ENCODE measurements around the gene TNRC18.
"Not testable (repeated sequence)": the region's sequence is repeated elsewhere in the genome, so short reads cannot be mapped to it uniquely, and the experiment has no call there.

Gene TNRC18

DNA sequence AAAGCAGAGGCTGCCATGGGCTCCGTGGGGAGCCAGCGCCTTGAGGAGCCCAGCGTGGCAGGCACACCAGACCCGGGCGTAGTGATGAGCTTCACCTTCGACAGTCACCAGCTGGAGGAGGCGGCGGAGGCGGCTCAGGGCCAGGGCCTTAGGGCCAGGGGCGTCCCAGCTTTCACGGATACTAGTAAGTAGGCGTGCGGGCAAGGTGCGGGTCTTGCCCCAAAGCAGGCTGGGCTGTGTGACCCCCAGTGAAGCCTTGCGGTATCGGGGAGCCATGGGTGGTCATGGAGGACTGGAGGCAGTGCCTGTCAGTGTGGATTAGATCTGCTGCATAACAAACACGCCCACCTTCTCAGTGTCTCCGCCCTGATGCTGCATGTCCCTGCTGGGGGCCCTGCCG is 135.8 kb downstream of the TNRC18 start:
- DNase-seq: no peak

DNA sequence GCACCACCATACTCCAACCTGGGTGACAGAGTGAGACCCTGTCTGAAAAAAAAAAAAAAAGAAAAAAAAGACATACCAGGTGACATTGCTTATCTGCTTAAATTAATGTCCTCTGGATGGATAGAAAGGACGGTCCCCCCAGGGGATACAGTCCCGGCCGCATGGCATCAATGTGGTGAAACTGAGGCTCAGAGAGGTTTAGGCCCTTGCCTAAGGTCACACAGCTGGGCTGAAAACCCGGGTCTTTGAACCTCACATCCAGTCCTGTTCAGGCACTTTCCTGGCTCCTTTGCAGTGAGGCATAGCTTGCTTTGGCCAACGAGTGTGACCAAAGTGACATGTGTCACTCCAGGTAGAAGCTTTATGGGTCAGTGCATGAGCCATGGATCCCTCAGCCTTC is 136.3 kb downstream of the TNRC18 start:
- DNase-seq: not testable (repeated sequence)

DNA sequence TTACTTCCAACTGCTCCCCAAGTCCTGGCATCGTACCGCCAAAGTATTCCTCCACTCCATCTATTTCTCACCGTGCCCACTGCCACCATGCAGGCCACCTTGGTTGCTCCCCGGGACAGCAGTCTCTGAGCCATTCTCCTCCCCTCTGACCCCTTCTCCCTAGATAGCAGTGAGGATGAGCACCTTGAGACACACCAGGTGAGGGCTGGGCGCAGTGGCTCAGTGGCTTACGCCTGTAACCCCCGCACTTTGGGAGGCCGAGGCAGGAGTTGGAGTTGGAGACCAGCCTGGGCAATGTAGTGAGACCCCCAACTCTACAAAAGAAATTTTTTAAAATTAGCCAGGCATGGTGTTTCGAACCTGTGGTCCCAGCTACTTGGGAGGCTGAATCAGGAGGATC is 136.7 kb downstream of the TNRC18 start:
- DNase-seq: no peak

DNA sequence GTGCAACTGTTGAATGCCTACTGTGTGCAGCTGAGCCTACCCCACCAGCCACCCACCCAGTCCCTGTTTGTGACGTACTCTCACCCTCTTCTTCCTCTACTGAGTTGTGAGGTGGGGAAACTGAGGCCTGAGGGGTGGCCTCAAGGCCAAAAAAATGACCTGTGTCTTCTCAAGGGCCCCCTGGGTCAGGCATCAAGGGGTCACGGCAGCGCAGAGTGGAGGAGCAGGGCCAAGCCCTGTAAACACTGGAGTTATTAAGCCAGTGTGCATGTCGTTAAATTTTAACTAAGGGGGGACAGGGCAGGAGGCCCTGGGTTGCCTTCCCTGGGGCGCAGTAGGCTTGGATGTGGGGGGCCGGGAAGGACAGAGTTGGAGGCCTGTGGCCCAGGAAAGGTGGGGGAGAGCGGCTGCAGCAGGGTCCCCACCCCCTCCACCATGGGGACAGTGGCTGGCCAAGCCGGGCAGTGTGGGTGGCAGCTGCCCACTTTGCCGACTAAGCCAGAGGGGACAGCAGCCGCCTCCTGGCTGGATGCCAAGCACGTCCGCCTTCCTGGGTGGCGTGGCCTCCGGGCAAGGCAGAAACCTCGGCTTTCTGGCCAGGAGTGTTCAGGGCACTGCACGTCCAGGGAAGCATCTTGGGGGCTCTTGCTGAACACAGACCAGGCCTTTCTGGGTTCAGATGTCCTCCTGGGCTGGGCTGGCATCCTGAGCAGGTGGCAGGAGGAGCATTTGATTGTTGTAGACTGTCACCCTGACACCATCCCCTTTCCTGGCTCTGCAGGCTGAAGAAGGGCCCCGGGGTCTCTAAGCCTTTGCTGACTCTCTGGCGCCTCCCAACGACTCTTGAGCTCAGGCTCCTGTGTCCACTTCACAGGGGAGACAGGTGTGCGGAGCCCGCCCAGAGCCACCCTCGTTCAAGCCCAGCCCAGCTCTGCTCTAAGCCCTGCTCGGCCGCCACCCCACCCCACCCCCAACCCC is 139.0 kb downstream of the TNRC18 start:
- DNase-seq: peak; percentile 74

DNA sequence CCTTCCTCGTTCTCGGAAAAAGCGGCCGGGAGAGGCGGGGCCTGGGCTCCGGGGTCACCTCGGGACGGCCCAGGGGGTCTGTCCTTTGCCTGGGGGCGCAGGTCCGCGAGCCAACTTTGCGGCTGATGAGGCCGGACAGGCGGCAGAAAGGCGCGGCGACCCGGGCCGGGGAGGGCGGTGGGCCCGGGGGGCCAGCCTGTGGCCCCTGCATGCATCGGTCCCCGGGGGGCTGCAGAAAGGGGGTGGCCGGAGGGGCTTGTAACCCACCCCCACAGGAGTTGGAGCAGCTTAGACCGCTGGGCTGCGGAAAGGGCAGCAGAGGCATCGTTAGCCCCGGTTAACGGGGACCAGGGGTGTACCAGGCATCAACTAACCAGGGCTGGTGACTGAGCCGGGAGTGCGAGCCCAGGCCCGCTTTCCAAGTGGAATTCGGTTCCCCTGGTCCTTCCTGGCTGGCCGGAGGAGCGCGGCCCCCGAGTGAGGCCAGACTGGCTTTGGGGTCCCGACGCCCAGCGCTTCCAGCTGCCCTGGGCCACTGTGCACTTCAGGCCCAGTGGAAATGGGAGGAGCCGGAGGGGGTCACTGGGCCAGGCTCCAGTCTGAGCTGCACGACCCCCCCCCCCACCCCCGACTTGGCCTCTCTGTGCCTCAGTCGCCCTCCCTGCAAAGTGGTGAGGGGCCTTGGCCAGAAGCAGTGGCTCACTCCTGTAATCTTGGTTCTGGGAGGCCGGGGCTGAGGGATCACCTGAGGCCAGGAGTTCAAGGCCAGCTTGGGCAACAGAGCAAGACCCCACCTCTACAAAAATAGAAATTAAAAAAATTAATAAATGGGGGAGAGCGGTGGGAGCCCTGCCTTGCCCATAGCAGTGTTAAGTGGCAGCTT is 140.0 kb downstream of the TNRC18 start:
- no peak for DNase-seq

DNA sequence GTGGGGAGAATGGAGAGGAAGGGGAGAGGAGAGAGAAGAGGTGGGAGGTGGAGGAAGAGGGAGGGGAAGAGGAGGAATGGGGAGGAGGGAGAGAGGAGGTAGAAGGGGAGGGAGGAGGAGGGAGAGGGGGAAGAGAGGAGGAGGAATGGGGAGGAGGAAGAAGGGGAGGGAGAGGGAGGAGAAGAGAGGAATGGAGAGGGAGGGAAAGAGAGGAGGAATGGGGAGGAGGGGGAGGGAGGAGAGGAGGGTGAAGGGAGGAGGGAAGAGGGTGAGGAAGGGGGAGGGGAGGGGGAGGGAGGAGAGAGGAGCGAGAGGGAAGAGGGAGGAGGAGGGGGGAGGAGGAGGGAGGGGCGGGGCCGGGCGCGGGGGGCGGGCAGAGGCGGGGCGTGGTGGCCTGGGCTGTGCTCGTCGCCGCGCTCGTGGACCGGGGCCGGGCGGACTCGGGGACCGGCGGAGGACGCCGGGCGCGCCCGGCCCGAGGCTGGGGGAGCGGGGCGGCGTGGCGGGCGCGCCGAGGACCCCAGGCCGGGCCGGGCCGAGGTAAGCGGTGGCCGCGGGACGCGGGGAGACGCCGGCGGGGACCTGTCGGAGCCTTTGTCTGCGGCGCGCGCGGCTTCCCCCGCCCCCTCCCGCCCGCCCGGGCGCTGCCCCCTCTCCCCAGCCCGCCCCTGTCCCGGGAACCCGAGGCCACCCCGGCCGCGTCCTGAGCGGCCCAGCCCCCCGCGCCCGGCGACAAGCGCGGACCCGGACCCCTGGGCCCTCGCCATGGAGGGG is 140.9 kb downstream of the TNRC18 start, which contains the start of gene SLC29A4:
Gene SLC29A4, plus strand, starts transcription at position 401 of the 774 bp plus-strand sequence. CDS start 4,874 bp downstream, outside the sequence.
- DNase-seq: peak; percentile 78

DNA sequence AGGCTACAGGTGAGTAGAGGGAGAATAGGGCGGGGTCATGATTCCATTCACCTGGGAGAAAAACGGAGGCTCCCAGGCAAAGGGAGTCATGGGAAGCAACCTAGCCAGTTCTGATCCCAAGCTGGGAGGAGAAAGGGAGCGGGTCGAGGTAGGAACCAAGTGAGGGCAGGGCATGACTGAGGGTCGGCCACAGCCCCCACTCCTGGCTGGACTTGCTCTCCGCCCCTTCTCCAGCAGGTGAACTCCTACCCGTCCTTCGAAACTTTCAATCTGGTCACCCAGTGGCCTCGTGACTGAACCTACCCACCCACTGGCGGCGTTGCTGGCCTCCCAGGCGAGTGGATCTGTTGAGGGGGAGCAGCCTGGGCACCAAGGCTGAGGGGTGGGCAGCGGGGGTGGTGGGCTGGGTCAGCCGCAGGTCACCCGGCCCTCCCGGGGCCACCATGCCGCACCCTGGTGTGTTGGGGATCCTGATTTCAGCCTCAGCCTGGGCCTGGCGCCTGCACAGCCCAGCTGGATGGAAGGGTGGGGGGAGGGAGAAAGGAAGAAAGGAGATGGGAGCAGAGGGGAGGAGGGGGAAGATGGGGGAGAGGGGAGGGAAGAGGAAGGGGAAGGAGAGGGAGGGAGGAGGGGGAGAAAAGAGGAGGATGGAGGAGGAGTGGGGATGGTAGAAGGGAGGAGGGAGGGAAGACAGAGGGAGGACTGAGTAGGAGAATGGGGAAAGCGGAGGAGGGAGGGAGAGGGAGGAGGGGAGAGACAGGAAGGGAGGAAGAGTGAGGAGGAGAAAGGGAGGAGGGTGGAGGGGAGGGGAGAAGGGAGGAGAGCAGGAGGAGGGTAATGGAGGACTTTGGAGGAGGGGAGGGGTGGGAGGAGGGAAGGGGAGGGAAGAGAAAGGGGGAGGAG is 141.8 kb downstream of the TNRC18 start:
- DNase-seq: not testable (repeated sequence)

DNA sequence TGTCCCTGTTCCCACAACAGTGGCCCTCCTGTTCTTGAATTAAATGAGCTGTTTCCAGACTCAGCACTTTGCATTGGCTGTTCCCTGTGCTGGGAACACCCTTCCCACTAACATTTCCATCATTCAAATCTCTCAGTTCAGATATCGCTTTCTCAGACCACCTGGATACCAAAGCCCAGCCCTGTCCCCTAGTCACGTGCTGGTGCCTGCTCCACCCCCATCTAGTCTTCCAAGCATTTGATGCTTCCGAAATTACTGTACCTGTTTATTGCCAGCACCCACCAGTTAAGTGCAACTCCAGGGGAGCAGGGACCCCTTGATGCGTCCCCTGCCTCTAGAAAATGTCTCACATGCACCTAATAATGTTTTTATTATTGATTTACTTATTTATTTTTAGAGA is 143.9 kb downstream of the TNRC18 start:
- no peak for DNase-seq

DNA sequence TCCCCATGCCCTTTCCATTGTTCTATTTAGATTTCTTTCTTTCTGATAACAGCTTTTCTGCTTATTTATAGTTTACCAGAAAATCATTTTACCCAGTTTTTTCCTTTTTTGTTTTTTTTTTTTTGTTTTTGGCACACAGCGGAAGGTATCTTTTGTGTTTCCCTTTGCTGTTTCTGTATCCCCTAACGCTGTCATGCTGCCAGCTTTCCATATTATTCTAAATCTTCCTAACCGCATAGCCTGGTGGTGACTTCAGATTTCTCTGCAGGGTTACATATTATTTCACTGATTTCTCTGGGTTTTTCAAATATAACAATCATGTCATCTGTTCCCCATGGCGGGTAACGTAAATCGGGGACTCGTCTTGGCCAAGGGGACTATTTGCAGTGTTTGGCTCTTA is 144.9 kb downstream of the TNRC18 start:
- no peak for DNase-seq

DNA sequence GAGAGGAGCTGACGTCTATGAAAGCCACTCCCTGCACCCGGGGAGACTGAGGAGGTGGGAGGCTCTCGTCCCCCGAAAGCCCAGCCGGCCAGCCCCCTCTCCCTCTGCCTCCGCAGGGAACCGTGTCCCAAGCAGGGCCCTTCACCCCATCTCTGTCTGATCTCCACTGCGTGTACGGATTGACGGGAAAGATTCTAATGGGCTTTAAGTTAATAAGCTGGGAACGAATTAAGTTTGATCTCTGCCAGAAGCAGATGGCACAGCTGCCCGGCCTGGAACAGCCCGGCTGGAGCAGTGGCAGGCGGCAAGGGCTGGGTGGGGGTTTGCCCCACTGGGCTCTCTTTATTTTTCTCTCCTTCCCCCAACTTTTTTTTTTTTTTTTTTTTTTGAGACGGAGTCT is 147.0 kb downstream of the TNRC18 start:
- no peak for DNase-seq

DNA sequence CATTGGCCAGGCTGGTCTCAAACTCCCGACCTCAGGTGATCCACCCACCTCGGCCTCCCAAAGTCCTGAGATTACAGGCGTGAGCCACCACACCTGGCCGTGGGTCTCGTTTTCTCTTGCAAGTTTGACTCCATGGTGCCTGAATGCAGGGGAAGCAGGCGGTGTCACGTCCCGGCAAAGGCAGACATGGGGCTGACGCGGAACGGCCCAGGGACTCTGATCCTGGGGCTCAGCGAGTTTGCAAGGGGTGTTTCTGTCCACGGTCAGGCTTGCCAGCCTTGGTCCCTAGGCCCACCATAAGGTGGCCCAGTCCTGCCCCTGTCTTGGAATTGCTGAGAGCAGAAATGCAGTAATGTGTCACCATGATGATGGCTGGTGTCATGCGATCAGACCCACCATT is 147.5 kb downstream of the TNRC18 start:
- DNase-seq: not testable (repeated sequence)

DNA sequence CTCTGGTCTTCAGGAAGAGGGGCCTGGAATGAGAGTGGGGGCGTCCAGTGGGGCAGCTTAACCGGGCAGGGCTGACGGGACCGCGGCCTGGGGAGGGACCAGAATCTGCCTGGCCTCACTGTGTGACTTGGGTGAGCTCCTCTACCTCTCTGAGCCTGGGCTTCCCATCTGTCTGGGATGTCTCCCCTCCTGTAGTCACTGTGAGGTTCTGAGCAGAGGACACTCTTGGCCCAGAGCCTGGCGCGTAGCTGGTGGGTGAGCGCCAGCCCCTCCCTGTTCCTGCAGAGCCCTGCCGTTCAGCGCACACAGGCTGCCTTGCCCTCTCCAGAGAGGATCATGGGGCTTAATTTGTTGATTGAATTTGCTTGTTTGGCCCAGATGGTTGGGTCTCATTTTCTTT is 148.1 kb downstream of the TNRC18 start:
- DNase-seq: not testable (repeated sequence)

DNA sequence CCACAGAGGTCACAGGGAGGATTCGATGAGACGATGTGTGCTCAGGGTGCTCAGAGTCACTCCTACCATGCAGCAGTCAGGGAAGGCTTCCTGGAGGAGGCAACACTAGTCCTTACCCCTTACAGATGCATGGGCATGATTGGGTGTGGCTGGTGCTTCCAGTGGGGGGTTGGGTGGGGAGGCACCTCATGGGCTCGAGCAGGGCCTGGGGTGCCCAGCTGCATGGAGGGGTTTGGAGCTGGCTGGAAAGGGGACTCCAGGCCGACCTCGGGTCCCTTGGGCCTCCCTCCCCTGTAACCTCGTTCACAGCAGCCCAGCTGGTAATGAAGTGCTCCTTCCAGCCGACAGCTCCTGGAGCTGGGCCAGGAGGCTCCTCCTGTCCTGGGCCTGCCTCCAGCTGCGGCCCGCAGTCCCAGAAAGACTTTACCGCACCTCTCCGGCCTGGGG is 148.6 kb downstream of the TNRC18 start:
- peak; percentile 62 for DNase-seq

DNA sequence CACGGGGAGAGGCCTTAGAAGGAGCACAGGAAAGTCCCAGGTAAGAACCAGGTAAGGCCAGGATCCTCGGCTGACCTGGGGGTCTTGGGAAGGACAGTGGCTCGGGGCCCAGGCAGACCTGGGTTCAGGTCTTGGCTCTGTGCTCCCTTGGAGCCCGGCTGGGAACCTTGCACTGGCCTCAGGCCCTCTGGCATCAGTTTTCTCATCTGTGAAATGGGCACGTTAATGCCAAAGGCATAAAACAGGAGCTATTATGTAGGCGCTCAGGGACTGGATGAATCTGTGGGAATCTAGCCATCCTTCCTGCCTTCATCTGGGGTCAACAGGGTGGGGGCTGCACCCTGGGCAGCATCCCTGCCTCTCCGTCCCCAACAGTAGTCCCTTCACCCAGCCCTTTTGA is 149.2 kb downstream of the TNRC18 start:
- DNase-seq: no peak

DNA sequence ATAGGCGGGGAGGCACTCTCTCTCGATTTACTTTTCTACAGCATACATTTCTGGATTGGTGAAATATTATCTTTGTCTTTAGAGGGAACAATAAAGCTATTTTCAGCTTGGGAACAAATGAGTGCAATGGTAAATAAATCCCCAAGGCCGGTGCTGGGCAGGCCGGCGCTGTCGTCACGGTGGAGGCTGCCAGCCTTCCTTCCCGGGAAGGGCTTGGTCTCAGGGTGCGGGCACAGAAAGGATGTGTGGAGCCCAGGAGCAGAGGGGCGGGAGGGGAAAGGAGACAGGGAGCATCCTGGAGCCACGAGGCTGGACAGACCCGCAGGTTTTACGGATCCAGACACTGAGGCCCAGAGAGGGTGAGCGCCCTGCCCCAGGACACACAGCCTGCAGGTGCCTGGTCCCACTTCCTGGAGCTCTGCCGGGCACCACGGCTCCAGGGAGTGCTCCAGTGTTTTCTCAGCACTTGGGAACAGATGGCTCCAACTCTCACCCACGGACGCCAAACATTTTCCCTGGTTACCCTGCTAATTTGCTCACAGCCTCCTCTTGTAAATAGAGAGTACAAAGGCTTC is 149.7 kb downstream of the TNRC18 start:
- DNase-seq: not testable (repeated sequence)

DNA sequence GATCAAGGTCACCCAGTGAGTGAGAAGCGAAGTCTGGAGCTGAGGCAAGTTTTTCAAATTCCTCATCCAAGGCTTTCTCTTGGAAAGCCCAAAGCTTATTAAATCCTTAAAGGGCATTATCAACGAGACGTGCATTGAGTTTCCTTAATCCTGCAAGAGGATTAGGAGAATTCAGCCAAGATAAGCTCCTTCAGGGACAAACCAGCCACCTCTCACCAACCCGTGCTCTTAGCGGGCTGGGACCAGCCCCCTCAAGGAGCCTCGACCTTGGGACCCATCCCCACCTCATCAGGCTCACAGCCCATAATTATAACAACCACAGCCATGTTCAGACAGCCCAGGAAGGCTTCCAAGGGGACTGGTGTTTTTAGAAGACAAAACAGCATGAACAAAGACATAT is 152.8 kb downstream of the TNRC18 start:
- DNase-seq: no peak

DNA sequence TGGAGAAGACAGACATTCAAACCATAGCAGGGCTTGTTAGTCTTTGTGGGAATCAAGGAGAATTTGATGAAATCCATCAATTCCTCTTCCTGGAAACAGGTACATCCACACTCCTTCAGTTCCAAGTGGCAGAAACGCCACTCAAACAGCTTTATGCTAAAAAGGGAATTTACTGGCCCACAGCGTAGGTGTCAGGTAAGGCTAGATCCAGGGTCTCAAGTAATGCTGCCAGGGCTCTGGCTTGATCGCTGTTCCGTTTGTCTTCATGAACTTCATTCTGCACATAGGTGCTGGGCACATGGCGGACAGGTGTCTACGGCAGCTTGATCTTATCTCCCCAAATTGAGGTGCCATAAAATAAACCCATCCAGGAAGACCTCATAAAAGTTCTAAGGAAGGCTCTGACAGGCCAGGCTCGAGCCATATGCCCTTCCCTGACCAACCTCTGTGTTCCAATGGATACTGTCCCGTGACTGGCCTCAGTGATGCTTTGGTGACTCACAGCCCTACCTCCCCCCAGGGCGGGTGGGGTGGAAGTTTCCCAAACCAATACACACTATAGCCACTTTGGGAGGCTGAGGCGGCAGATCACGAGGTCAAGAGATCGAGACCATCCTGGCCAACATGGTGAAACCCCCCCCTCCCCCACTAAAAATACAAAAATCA is 153.5 kb downstream of the TNRC18 start:
- DNase-seq: not testable (repeated sequence)

DNA sequence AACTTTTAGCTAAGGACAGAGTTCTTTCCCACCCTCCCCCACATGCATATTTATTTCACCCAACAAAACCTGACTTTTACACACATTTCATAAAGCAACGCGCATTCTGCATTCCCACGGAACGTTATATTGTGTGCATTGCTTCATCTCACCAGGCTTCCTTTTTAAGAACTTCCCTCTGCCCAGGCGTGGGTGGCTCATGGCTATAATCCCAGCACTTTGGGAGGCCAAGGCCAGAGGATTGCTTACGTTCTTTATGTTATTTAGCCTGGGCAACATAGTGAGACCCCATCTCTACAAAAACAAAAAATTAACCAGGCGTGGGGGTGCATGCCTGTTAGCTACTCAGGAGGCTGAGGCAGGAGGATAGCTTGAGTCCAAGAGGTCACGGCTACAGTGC is 155.8 kb downstream of the TNRC18 start:
- not testable (repeated sequence) for DNase-seq

DNA sequence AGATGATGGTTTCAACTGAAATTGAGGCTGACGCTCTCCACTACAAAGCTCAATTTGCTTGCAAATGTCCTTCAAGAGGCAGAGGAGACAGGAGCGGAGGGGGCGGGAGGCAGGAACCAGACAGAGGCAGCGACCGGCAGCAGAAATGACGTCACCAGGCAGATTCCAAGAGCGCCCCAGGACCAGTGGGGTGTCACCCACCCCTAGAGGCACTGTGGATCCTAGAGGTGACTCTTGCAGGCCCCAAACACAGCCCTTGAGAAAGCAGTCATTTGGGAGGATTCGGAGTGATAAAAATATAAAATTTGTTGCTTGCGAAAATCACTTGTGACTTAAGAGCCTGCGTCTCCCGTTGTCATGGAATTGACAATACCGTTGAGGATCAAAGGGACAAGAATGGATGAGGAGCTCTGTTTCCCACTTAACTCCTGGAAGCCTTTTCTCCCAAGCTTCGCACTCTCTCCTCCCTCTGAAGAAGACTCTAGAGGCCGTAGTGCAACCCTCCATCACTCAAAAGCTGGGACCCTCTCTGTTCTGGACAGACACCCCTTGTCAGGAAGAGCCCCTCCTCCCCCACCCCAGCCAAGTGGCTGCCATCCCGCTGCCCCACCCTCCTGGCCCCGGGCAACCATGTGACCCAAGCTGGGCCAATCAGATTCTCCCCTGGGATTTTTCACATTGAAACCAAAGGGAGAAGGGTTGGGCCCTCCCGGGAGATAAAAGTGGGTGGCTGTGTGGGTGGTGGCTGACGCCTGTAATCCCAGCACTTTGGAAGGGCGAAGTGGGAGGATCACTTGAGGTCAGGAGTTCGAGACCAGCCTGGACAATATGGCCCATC is 157.2 kb downstream of the TNRC18 start:
- no peak for DNase-seq

Data from femur (tissue), 1 donor.